GM20000 (cell line): ENCODE results near the gene GRIK5.

Experiments
- DNase-seq: peaks from one replicate; pipeline ENCODE4 v3.0.0; 2012; ENCODE audit warnings: low spot score
- TF ChIP-seq, protein P1 (sequence below): IDR thresholded peaks from 2 replicates; pipeline ENCODE4 v1.5.1; 2012; ENCODE audit warnings: mild to moderate bottlenecking, control low read depth; ENCODE audit errors: extremely low read depth, missing control alignments

Gene GRIK5

DNA sequence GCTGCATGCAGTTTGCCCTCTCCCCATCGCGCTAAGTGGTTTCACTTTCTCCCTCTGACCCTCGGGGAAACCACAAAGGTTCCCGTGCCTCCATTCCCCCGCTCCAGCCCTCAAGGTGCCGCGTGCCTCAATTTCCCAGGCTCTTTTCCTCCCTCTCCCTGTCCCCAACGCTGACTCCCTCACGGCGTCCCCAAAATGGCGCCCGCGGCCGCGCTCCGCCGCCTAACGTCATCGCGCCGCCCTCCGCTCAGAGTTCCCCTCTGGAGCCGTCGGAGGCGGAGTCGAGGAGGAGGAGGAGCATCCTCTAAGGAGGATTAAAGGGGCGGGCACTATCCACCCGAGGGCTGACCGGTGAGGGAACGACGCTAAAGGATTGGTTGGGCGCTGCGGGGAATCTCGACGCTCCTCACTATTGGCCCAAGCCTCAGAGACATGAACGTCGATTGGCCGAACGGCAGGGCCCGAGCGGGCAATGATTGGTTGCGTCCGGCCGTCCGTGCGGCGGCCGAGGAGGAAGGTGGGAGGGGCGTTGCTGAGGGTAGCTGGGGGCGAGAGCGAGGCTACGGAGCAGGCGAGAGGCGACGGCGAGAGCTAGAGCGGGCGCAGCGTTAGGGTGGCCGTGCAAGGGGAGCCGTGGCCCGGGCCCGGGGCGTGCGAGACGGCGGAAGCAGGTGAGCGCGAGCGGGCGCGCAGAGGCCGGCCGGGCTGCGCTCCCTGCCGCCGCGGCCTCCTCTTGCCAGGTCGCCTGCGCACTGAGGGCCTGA is 5.8 kb upstream of the GRIK5 start, which contains the start of gene ZNF574:
Gene ZNF574 (plus strand): TSS at position 551 of the 764 bp plus-strand sequence. CDS start 2,441 bp downstream, outside the sequence.
- DNase-seq, result peak; percentile 99
- TF ChIP-seq, protein P1, sequence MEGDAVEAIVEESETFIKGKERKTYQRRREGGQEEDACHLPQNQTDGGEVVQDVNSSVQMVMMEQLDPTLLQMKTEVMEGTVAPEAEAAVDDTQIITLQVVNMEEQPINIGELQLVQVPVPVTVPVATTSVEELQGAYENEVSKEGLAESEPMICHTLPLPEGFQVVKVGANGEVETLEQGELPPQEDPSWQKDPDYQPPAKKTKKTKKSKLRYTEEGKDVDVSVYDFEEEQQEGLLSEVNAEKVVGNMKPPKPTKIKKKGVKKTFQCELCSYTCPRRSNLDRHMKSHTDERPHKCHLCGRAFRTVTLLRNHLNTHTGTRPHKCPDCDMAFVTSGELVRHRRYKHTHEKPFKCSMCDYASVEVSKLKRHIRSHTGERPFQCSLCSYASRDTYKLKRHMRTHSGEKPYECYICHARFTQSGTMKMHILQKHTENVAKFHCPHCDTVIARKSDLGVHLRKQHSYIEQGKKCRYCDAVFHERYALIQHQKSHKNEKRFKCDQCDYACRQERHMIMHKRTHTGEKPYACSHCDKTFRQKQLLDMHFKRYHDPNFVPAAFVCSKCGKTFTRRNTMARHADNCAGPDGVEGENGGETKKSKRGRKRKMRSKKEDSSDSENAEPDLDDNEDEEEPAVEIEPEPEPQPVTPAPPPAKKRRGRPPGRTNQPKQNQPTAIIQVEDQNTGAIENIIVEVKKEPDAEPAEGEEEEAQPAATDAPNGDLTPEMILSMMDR, result no peak

DNA sequence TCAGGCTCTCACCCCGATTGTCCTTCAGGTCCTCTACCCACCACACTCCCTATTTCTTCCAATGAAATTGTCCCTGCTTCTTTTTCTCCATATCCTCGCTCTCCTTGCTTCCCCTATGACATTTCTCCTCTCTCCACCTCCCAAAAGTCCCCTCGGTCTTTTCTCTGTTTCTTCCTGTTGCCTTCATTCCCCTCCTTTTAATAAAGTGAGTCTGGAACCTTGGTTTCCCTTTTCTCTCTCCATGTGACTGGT is 5.3 kb upstream of the GRIK5 start:
- TF ChIP-seq, protein P1, result no peak
- no peak for DNase-seq

DNA sequence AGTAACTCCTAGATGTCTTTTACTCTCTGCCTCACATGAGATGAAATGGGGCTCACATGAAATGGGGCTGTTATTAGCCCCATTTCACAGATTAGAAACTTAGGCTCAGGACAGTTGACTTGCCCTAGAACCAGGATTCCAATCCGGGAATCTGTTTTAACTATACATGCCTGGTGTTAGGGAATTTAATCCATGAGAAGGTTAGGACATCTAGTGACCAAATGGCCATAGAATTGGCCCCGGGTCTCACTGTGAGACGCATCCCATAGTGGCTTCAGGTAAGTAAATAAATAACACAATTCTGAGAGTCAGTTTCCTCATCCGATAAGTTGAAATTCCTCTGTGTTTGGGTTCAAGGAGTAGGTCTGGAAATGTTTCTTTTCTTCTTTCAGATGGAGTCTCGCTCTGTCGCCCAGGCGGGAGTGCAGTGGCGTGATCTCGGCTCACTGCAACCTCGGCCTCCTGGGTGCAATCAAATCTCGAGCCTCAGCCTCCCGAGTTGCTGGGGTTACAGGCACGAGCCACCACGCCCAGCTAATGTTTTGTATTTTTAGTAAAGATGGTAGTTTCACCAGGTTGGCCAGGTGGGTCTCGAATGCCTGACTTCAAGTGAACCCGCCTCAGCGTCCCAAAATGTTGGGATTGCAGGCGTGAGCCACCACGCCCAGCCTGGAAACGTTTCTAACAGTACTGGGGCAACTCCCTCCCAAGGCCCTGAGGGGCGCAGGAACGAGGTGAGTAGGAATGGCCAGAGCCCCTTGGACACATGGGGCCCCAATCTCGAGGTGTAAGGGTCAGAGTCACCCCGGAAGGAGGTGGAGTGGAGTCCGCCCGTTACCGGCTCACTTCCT is 4.7 kb upstream of the GRIK5 start:
- TF ChIP-seq, protein P1, result no peak
- DNase-seq, result peak; percentile 66

DNA sequence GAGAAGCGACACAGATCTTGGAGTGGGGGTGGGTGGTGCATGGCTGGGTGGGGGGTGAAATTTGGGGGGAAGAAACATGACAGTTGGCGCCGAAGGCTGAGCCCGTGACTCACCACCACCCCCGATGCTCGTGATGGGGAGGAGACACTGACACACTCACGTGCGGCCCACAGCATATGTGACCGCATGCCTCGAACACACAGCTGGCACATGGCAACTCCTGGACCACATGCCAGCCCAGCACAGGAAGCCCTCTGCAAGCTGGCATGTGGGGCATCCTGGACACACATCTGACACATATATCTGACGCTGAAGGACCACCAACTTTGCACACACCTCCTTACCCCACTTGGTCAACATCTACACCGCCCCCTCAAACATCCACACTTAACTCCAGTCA is 1.2 kb upstream of the GRIK5 start:
- TF ChIP-seq, protein P1, result no peak
- no peak for DNase-seq

DNA sequence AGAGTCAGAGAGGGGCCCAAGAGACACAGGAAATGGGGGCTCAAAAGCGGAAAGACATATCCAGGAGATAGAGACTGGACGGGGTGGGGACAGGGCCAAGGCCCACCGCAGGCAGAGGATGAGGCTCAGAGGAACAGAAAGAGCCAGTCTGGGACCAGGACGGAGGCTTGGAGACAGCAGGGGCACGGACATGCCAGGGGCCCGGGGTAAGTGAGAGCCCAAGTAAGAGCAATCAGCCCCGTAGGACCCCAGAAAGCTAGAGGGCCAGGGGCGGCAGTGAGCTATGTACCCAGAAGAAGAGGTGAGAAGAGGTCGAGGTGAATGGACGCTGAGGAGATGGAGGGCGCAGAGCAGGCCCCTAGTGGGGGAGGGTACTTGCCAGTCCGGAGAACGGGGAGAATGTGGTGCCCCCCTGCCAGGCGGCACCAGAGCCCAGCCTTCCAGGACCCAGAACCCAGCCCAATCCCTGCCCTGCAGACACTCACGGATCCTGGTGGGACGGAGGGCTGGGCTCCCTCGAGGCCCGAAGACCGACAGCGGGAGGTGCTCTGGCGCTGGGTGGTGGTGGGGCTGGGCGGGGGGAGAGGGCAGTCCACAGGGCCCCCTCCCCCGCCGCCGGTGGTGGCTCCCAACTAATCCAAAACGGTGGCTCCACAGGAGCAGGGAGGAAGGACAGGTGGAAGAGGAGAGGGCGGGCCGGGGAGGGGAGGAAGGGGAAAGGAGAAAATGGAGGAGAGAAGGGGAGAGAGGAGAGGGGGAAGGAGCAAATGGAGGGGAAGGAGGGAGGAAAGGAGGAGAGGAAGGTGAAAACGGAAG is 1.0 kb downstream of the GRIK5 start:
- no peak for DNase-seq
- TF ChIP-seq, protein P1, result no peak

DNA sequence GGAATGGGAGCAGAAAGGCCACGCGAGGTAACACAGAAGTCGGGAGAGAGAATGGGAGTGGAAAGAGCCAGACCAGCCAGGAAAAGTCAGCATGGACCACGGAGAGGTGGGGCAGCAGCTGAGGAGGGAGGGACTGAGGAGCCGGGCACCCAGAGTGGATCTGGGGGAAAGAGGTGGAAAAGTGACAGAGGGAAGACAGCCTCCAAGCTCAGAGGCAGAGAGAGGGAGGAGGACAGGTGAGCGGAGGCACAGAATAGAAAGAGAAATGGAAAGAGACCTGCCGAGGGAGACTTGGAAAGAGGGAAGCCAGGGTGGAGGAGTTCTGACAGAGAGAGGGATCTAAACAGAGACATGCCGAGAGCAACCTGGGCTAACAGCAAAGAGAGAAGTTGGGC is 1.6 kb downstream of the GRIK5 start:
- TF ChIP-seq, protein P1, result no peak
- DNase-seq, result no peak

DNA sequence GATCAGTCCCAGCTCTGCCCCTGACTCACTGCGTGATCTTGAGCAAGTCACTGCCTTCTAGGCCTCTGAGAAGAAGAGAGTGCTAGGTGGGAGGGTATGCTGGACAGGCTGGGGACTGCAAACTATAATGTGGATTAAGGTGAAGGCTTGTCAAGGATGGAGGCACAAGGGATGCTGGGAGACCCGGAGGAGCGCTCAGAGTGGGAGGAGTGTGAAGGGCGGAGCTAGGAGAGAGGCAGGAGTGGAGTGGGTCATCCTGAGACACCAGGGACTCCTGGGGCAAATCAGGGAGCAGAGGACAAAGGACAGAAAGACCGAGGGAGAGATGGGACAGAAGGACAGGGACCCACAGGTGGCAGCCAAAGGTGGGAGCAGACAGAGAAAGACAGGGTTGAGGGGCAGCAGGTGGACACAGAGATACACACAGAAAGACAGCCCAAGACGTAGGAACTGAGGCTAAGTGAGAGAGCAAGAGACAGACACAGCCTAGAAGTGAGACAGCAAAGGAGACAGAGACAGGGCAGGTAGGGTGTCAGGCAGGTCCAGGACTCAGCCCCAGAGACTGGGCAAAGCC is 2.6 kb downstream of the GRIK5 start:
- DNase-seq, result no peak

More for the DNA sequence above, 2.6 kb downstream of the GRIK5 start:
- TF ChIP-seq, protein P1, result no peak
